ENCODE results near the gene CTBP2.

CTBP2 gene

GRCh38 chr10:125146791-125147579 lies 13.4 kb downstream of the CTBP2 start:
- Mint-ChIP-seq H3K4me1 (ENCODE audit: low read depth) (no peaks in the 10 kb centered on the region), H3K27ac (no peak overlapping the region), H3K4me3 (no peak overlapping the region), H3K27me3 (peaks cover 28% of the 10 kb centered on the region), H3K9me3 (ENCODE audit: low read depth) (no peaks in the 10 kb centered on the region), H3K36me3 (no peaks in the 10 kb centered on the region)

GRCh38 chr10:125145636-125146035 lies 14.7 kb downstream of the CTBP2 start:
- peaks cover 28% of the 10 kb centered on the region for H3K27me3 Mint-ChIP-seq
- H3K9me3 Mint-ChIP-seq (ENCODE audit: low read depth): no peaks in the 10 kb centered on the region
- H3K4me1 Mint-ChIP-seq (ENCODE audit: low read depth): no peaks in the 10 kb centered on the region
- no peak overlapping the region for H3K27ac Mint-ChIP-seq
- H3K4me3 Mint-ChIP-seq: no peak overlapping the region
- H3K36me3 Mint-ChIP-seq: no peaks in the 10 kb centered on the region

GRCh38 chr10:125144693-125145623 lies 15.4 kb downstream of the CTBP2 start:
- H3K27me3 Mint-ChIP-seq: peaks cover 25% of the 10 kb centered on the region
- no peaks in the 10 kb centered on the region for H3K9me3 Mint-ChIP-seq (ENCODE audit: low read depth)
- H3K36me3 Mint-ChIP-seq: no peaks in the 10 kb centered on the region
- H3K27ac Mint-ChIP-seq: no peak overlapping the region
- H3K4me3 Mint-ChIP-seq: no peak overlapping the region
- H3K4me1 Mint-ChIP-seq (ENCODE audit: low read depth): no peaks in the 10 kb centered on the region

DNA sequence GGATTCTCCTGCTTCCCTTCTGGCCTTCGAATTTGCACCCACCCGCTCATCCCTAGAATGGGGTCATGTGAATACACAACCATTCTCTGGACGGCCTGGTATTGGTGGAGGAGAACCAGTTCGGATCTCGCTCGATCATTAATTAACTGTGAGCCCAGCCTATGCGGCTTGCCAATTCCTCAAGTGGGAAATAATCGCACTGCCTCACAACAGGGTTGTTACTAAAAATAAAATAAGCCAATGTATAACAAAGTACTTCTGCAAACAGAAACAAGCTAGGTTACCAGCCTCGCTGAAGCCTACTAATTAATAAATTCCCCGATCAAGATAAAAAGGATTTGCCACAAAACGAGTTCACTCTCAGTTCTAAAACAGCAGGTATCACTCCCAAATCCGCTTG lies 16.2 kb downstream of the CTBP2 start:
- Mint-ChIP-seq H3K4me1 (ENCODE audit: low read depth) (no peaks in the 10 kb centered on the region), H3K9me3 (ENCODE audit: low read depth) (no peaks in the 10 kb centered on the region), H3K4me3 (no peak overlapping the region), H3K36me3 (no peaks in the 10 kb centered on the region), H3K27me3 (peaks cover 24% of the 10 kb centered on the region), H3K27ac (no peak overlapping the region)

DNA sequence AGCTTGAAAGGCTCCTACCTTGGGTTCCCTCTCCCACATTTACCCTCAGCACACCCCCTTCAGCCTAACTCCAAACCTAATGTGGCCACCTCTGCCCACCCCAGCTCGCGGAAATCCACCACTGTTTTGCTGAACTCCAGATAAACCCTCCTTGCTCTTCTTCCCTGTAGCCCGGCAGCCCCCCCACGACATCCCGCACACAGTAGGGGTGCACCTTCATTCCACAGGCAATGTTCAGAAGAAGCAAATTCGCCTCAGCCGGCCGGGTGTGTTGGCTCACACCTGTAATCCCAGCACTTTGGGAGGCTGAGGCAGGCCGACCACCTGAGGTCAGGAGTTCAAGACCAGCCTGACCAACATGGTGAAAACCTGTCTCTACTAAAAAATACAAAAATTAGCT lies 17.4 kb downstream of the CTBP2 start:
- H3K36me3 Mint-ChIP-seq: no peaks in the 10 kb centered on the region
- no peak overlapping the region for H3K27ac Mint-ChIP-seq
- no peak overlapping the region for H3K4me3 Mint-ChIP-seq
- H3K27me3 Mint-ChIP-seq: peaks cover 18% of the 10 kb centered on the region
- no peaks in the 10 kb centered on the region for H3K9me3 Mint-ChIP-seq (ENCODE audit: low read depth)
- no peaks in the 10 kb centered on the region for H3K4me1 Mint-ChIP-seq (ENCODE audit: low read depth)

- no peaks in the 10 kb centered on the region for H3K9me3 Mint-ChIP-seq (ENCODE audit: low read depth)
- no peak overlapping the region for H3K4me3 Mint-ChIP-seq
- no peak overlapping the region for H3K27ac Mint-ChIP-seq
- no peaks in the 10 kb centered on the region for H3K36me3 Mint-ChIP-seq
- H3K27me3 Mint-ChIP-seq: peaks cover 12% of the 10 kb centered on the region
- no peaks in the 10 kb centered on the region for H3K4me1 Mint-ChIP-seq (ENCODE audit: low read depth)
These were observed 18.4 kb downstream of the CTBP2 start for GRCh38 chr10:125141860-125142484.

DNA sequence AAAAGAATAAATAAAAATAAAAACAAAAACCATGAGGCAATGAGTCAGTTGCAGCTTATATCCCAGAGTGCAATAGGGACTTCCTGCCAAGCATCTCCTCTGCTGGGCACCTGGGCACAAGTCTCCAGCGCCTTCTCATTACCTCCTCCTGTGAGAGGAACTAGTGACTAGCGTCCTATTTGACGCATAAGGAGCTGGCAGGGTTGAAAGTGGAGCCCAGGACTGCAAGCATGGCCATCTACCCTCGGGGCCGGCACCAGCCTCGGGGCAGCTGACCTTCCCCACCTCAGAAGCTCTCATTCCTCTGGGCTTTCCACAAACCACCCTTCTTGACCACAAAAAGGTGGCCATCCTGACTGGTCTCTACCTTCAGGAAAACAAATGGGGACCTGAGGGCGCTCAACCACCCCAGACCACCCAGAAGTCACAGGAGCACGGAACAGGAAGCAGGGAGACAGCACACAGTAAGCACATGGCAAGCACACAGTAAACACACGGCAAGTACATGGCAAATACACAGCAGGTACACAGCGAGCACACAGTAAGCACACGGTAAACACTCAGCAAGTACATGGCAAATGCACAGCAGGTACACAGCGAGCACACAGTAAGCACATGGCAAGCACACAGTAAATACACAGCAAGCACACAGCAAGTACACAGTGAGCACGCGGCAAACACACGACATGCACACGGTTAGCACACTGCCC lies 19.1 kb downstream of the CTBP2 start:
- Mint-ChIP-seq H3K27me3 (peaks cover 11% of the 10 kb centered on the region), H3K36me3 (no peaks in the 10 kb centered on the region), H3K4me1 (ENCODE audit: low read depth) (no peaks in the 10 kb centered on the region), H3K27ac (no peak overlapping the region), H3K9me3 (ENCODE audit: low read depth) (no peaks in the 10 kb centered on the region), H3K4me3 (no peak overlapping the region)

- Mint-ChIP-seq H3K27me3 (peaks cover 6% of the 10 kb centered on the region), H3K27ac (no peak overlapping the region), H3K4me3 (no peak overlapping the region), H3K9me3 (ENCODE audit: low read depth) (no peaks in the 10 kb centered on the region), H3K4me1 (ENCODE audit: low read depth) (no peaks in the 10 kb centered on the region), H3K36me3 (no peaks in the 10 kb centered on the region)
These were observed 20.2 kb downstream of the CTBP2 start for GRCh38 chr10:125140151-125140550.

DNA sequence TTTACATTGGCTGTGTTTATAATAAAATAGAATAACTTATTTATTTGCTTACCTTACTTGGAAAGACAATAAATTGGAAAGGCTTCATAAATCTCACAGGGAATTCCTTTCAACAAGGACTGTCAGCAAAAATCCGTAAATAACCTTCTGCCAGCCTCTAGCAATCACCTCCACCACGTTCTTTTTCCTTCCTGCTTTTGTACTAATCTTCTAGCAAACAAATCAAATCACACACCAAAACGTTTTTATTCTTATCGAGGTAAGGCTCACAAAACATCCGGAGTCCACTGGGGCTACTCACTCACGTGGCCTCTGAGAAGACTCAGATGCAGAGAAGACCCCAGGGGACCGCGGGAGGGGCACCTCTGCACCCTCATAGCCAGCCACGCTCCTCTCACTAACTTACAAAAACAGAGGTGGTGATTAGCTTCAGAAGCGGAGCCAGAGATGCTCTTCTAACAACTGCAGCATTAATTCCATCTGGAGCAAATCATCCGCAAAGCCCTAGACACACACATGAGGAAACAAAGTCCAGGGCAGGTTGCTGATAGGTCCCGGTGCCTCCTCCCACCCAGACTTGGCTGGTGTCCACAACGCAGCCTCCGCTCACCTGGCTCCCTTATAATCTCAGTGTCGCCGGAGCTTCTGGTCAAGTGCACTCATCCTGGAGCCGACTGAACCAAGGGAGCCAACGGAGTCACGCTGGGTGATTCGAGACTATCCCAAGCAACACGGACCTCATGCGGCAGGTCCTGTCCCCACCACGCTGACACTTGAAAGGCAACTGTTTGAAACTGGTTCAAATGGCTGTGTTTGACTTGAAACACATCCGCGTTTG lies 22.5 kb downstream of the CTBP2 start:
- Mint-ChIP-seq H3K4me1 (ENCODE audit: low read depth) (no peaks in the 10 kb centered on the region), H3K27ac (no peak overlapping the region), H3K36me3 (no peaks in the 10 kb centered on the region), H3K4me3 (no peak overlapping the region), H3K27me3 (peaks cover 2% of the 10 kb centered on the region), H3K9me3 (ENCODE audit: low read depth) (no peaks in the 10 kb centered on the region)

DNA sequence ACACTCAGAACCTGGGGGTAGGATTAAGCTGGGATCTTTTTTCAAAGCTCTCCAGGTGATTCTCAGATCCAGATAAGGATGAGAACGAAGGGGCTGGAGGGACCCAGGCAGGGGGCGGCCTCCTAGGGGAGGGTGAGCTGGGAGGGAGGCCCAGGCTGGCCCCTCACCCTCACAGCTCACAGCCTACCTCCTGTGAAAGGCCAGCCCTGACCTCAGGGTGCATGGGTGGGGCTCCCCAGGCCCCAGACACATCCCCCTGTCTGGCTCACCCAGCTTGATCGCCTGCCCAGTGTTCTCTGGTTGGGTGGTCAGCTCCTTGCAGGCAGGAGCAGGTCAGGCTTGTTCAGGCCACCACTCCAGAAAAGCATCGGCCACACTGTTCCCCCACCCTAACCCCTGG lies 24.3 kb downstream of the CTBP2 start:
- H3K4me1 Mint-ChIP-seq (ENCODE audit: low read depth): no peaks in the 10 kb centered on the region
- no peak overlapping the region for H3K27ac Mint-ChIP-seq
- no peak overlapping the region for H3K4me3 Mint-ChIP-seq
- H3K36me3 Mint-ChIP-seq: no peaks in the 10 kb centered on the region
- peaks cover 3% of the 10 kb centered on the region for H3K27me3 Mint-ChIP-seq
- H3K9me3 Mint-ChIP-seq (ENCODE audit: low read depth): no peaks in the 10 kb centered on the region

DNA sequence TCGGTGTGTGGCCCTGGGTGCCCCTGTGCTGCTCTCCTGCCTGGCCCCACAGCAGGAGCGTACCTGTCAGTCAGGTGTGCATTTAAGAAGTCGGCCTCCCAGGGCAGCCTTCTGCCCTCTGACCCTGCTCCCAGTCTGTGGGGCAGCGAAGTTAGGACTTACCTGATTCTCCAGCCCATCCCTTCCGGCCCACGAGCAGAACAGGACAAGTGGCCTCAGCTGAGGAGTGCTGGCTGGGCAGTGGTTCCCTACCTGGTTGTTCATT lies 24.7 kb downstream of the CTBP2 start:
- Mint-ChIP-seq H3K36me3 (no peaks in the 10 kb centered on the region), H3K4me1 (ENCODE audit: low read depth) (no peaks in the 10 kb centered on the region), H3K4me3 (no peak overlapping the region), H3K27ac (no peak overlapping the region), H3K9me3 (ENCODE audit: low read depth) (no peaks in the 10 kb centered on the region), H3K27me3 (peaks cover 3% of the 10 kb centered on the region)

- H3K36me3 Mint-ChIP-seq: no peaks in the 10 kb centered on the region
- no peaks in the 10 kb centered on the region for H3K9me3 Mint-ChIP-seq (ENCODE audit: low read depth)
- H3K4me3 Mint-ChIP-seq: no peak overlapping the region
- H3K27me3 Mint-ChIP-seq: peaks cover 3% of the 10 kb centered on the region
- no peak overlapping the region for H3K27ac Mint-ChIP-seq
- H3K4me1 Mint-ChIP-seq (ENCODE audit: low read depth): no peaks in the 10 kb centered on the region
These were observed 25.2 kb downstream of the CTBP2 start for GRCh38 chr10:125134916-125135770.

DNA sequence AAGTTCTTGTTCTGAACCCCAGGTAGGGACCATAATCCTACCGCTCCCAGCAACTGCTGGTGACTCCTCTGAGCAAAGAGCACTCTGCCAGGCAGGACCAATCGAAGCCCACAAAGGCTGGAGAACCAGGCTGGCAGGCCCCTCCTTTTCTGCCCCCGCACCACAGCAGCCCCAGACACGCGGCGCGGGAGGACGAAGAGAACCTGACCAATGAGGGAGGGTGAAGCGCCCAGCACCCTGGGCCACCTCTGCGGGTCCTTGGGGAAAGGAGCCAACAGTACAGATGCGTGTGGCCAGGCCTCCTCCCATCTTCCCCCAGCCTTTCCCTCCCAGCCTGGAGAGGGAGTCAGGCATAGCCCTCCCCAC lies 25.9 kb downstream of the CTBP2 start:
- Mint-ChIP-seq H3K4me3 (no peak overlapping the region), H3K9me3 (ENCODE audit: low read depth) (no peaks in the 10 kb centered on the region), H3K27me3 (peaks cover 3% of the 10 kb centered on the region), H3K36me3 (no peaks in the 10 kb centered on the region), H3K27ac (no peak overlapping the region), H3K4me1 (ENCODE audit: low read depth) (no peaks in the 10 kb centered on the region)

All from activated naive CD8-positive, alpha-beta T cell (primary cell).